Esophagus muscularis mucosa (tissue), 3 donors: ENCODE measurements around the gene DNAAF5.

ENCODE experiments used
- EP300 ChIP-seq: sonication (generic); formaldehyde crosslinking; IDR thresholded peaks from one replicate; pipeline ENCODE4 v1.6.1; 2017; ENCODE audit warnings: antibody characterized with exemption
- TF ChIP-seq, protein P1 (sequence below), 3 experiments: fragments of 200-600 bp in 2 of 3; fragments of 450-650 bp in 1 of 3; sonication (generic) in 2 of 3; IDR thresholded peaks; one replicate each; pipeline ENCODE4 v1.5.1; 2017 to 2019; ENCODE audit warnings: antibody characterized with exemption in 3 of 3, mild to moderate bottlenecking in 2 of 3, moderate library complexity in 1 of 3

GRCh38 chr7:785416-785815 lies 58.9 kb downstream of the DNAAF5 start:
- TF ChIP-seq, protein P1, sequence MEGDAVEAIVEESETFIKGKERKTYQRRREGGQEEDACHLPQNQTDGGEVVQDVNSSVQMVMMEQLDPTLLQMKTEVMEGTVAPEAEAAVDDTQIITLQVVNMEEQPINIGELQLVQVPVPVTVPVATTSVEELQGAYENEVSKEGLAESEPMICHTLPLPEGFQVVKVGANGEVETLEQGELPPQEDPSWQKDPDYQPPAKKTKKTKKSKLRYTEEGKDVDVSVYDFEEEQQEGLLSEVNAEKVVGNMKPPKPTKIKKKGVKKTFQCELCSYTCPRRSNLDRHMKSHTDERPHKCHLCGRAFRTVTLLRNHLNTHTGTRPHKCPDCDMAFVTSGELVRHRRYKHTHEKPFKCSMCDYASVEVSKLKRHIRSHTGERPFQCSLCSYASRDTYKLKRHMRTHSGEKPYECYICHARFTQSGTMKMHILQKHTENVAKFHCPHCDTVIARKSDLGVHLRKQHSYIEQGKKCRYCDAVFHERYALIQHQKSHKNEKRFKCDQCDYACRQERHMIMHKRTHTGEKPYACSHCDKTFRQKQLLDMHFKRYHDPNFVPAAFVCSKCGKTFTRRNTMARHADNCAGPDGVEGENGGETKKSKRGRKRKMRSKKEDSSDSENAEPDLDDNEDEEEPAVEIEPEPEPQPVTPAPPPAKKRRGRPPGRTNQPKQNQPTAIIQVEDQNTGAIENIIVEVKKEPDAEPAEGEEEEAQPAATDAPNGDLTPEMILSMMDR (IDR thresholded peaks at IDR 0.05), result no peak
- no peak for TF ChIP-seq EP300
